ENCODE measurements around the gene SLC13A3. TPM values are rescaled to one million over a fixed set of nuclear protein-coding genes. Genes with fewer than 3 reads are reported as not detected.

SLC13A3 gene
- total and polyA plus RNA-seq, 2 donors (not counting 3 experiments of a cell fraction or from before 2014, with no cell fraction given): 0.11 to 0.40 TPM

DNA sequence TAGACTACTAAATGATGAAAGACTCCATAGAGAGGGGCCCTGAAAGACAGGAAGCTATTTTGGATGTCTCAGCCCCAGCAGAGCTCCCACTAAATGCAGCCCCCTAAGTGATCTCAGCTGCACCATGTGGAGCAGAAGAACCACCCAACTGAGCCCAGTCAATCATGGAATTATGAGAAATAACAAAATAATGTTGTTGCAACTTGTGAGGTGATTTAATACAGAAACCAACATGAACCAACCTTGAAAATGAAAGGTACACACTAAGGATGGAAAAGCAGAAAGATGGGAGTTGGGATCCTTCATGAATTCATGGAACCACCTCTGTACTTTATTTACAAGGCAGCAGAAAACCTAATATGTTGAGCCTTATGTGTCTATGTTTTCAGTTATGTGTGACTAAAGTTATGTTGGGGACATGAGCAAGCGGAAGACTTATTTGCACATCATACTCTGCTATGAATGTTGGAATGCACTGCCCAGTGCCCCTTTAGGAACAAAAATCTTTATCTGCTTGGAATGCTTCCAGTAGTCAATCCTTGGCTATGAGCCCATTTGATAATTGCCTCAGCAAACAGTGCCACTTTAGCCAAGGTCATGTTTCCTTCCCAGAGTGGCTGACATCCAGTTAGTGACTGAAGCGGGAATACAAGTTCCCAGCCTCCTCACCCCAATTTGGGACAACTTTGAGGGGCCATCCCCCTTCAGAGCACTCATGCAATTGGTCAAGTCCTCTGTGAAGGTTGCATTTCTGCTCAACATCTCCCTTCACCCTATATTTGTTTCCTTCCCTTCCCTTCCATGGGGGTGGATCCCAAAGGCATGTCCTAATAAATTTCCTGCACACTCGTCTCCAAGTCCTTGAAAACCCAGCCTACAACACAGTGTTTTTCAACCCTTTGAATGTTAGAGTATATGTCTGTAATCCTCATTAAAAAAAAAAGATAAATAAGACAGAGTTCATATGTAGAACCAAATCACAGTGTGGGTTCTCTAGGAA lies 19.6 kb upstream of the SLC13A3 start:
- no peak for FAIRE-seq
- TF ChIP-seq JUN (IDR thresholded peaks at IDR 0.05; ENCODE audit: borderline replicate concordance, insufficient read depth, insufficient read length, low read depth) (no peak), POLR2AphosphoS5 (IDR thresholded peaks at IDR 0.05; ENCODE audit: insufficient read depth, low read depth, low read length) (no peak), EZH2 (IDR thresholded peaks at IDR 0.05; ENCODE audit: borderline replicate concordance, low read depth, low read length, severe bottlenecking) (no peak), GATA2 (IDR thresholded peaks at IDR 0.05; ENCODE audit: insufficient read depth, insufficient read length, low read depth, low read length) (no peak)
- TF ChIP-seq, protein P1, sequence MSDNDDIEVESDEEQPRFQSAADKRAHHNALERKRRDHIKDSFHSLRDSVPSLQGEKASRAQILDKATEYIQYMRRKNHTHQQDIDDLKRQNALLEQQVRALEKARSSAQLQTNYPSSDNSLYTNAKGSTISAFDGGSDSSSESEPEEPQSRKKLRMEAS (IDR thresholded peaks at IDR 0.05; ENCODE audit: insufficient read depth, insufficient read length): no peak

DNA sequence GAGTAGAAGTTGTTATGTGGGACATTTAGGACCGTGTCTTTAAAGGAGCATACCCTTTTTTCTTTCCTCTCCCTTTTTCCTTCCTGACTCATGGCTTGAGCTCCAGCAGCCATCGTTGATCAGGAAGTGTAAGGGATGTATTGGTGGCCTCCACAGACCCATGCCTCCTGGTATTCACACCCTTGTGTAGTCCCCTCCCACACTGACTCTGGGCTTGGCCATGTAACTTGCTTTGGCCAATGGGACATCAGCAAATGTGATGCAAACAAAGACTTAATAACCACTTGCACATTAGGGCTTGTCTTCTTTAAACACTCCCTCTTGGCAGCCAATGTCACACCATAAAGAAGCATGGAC lies 18.9 kb upstream of the SLC13A3 start:
- dilution Hi-C loops (cut with MboI; ENCODE audit: extremely low pct_ligation_motif_present, low sequenced_read_pairs) (no loop called here), intact Hi-C loops (cut with micrococcal nuclease) (no loop called here)
- Histone ChIP-seq H3K27me3 (ENCODE audit: control insufficient read depth in 2 of 2, insufficient read depth in 2 of 2, low read length in 2 of 2) (no peaks in the 10 kb centered on the region), H3K4me1 (ENCODE audit: control insufficient read depth, extremely low read depth, insufficient read depth, low read length) (no peaks in the 10 kb centered on the region), H3K9ac (replicated peaks; ENCODE audit: extremely low read depth, insufficient read depth, low read length) (no peak overlapping the region), H3K27ac (ENCODE audit: insufficient read depth, low read depth, low read length) (no peak overlapping the region), H3K79me2 (ENCODE audit: control insufficient read depth, insufficient read depth, low read length) (no peaks in the 10 kb centered on the region), H3K4me2 (ENCODE audit: insufficient read depth, low read length) (no peak overlapping the region), H4K20me1 (replicated peaks; ENCODE audit: control insufficient read depth, extremely low read depth, insufficient read depth, low read length) (no peaks in the 10 kb centered on the region), H3K9me1 (replicated peaks; ENCODE audit: control insufficient read depth, extremely low read depth, insufficient read depth, low read length) (no peaks in the 10 kb centered on the region), H3K36me3 (ENCODE audit: control insufficient read depth in 2 of 2, extremely low read depth in 1 of 2, insufficient read depth in 2 of 2, low read length in 2 of 2) (no peaks in the 10 kb centered on the region), H3K4me3 (replicated peaks in 1 of 3; ENCODE audit: insufficient read depth in 1 of 3, low read depth in 1 of 3, low read length in 3 of 3) (no peak overlapping the region), H3K9me3 (replicated peaks; ENCODE audit: control insufficient read depth, insufficient read depth, low read length) (no peaks in the 10 kb centered on the region), H2AFZ (ENCODE audit: low read depth, low read length) (no peak overlapping the region)
- DNase-seq (ENCODE audit: low read depth, low spot score) (no peak), FAIRE-seq (no peak)
- no TSS peak for BruUV-seq (replicated peaks)
- CTCF ChIA-PET: no interaction called here
- POLR2A ChIA-PET: no interaction called here
- TF ChIP-seq, protein P1 (IDR thresholded peaks at IDR 0.05; ENCODE audit: insufficient read depth, insufficient read length): no peak
- TF ChIP-seq JUN (IDR thresholded peaks at IDR 0.05; ENCODE audit: borderline replicate concordance, insufficient read depth, insufficient read length, low read depth) (no peak), MYC (IDR thresholded peaks at IDR 0.05; ENCODE audit: low read depth, low read length) (no peak), POLR2AphosphoS5 (IDR thresholded peaks at IDR 0.05; ENCODE audit: insufficient read depth, low read depth, low read length) (no peak), POLR2A (IDR thresholded peaks at IDR 0.05; ENCODE audit: low read depth, low read length) (no peak), EZH2 (IDR thresholded peaks at IDR 0.05; ENCODE audit: borderline replicate concordance, low read depth, low read length, severe bottlenecking) (no peak), FOS (IDR thresholded peaks at IDR 0.05; ENCODE audit: borderline replicate concordance, insufficient read depth, low read length) (no peak), GATA2 (IDR thresholded peaks at IDR 0.05; ENCODE audit: insufficient read depth, insufficient read length, low read depth, low read length) (no peak)
- TF ChIP-seq, protein P2, sequence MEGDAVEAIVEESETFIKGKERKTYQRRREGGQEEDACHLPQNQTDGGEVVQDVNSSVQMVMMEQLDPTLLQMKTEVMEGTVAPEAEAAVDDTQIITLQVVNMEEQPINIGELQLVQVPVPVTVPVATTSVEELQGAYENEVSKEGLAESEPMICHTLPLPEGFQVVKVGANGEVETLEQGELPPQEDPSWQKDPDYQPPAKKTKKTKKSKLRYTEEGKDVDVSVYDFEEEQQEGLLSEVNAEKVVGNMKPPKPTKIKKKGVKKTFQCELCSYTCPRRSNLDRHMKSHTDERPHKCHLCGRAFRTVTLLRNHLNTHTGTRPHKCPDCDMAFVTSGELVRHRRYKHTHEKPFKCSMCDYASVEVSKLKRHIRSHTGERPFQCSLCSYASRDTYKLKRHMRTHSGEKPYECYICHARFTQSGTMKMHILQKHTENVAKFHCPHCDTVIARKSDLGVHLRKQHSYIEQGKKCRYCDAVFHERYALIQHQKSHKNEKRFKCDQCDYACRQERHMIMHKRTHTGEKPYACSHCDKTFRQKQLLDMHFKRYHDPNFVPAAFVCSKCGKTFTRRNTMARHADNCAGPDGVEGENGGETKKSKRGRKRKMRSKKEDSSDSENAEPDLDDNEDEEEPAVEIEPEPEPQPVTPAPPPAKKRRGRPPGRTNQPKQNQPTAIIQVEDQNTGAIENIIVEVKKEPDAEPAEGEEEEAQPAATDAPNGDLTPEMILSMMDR (IDR thresholded peaks at IDR 0.05; ENCODE audit: extremely low read depth in 1 of 2, insufficient read depth in 1 of 2, low read depth in 1 of 2, low read length in 2 of 2): no peak

More for the DNA sequence above, 19.6 kb upstream of the SLC13A3 start:
- H3K36me3 ChIP-seq (ENCODE audit: control insufficient read depth in 2 of 2, extremely low read depth in 1 of 2, insufficient read depth in 2 of 2, low read length in 2 of 2): no peaks in the 10 kb centered on the region
- ChIA-PET POLR2A (no interaction called here), CTCF (interaction anchor here (1.2 kb wide), 1 partner anchor 11 kb away, joined by 3 read pairs; no protein-coding TSS in a partner anchor)
- H4K20me1 ChIP-seq (replicated peaks; ENCODE audit: control insufficient read depth, extremely low read depth, insufficient read depth, low read length): no peaks in the 10 kb centered on the region
- H3K27ac ChIP-seq (ENCODE audit: insufficient read depth, low read depth, low read length): no peak overlapping the region
- no peaks in the 10 kb centered on the region for H3K27me3 ChIP-seq (ENCODE audit: control insufficient read depth in 2 of 2, insufficient read depth in 2 of 2, low read length in 2 of 2)
- H2AFZ ChIP-seq (ENCODE audit: low read depth, low read length): no peak overlapping the region
- H3K4me1 ChIP-seq (ENCODE audit: control insufficient read depth, extremely low read depth, insufficient read depth, low read length): no peaks in the 10 kb centered on the region
- no peak for DNase-seq (ENCODE audit: low read depth, low spot score)
- intact Hi-C loops (cut with micrococcal nuclease) (no loop called here), dilution Hi-C loops (cut with MboI; ENCODE audit: extremely low pct_ligation_motif_present, low sequenced_read_pairs) (no loop called here)
- no peaks in the 10 kb centered on the region for H3K9me1 ChIP-seq (replicated peaks; ENCODE audit: control insufficient read depth, extremely low read depth, insufficient read depth, low read length)
- BruUV-seq (replicated peaks): no TSS peak
- no peak overlapping the region for H3K9ac ChIP-seq (replicated peaks; ENCODE audit: extremely low read depth, insufficient read depth, low read length)
- no peak overlapping the region for H3K4me2 ChIP-seq (ENCODE audit: insufficient read depth, low read length)
- H3K9me3 ChIP-seq (replicated peaks; ENCODE audit: control insufficient read depth, insufficient read depth, low read length): no peaks in the 10 kb centered on the region
- H3K4me3 ChIP-seq (replicated peaks in 1 of 3; ENCODE audit: insufficient read depth in 1 of 3, low read depth in 1 of 3, low read length in 3 of 3): no peak overlapping the region
- no peaks in the 10 kb centered on the region for H3K79me2 ChIP-seq (ENCODE audit: control insufficient read depth, insufficient read depth, low read length)
